KMS-11 (cell line): Measurements from ENCODE around the gene ARHGAP22.

Experiments
- H2AFZ ChIP-seq: fragments of 200-600 bp; sonication (generic); 2 replicates; pipeline ENCODE4 v1.6.1; 2016; ENCODE audit warnings: antibody characterized with exemption, mixed run types, low read depth
- H3K27ac ChIP-seq: fragments of 200-600 bp; sonication (generic); 2 replicates; pipeline ENCODE4 v1.6.1; 2016; ENCODE audit warnings: mild to moderate bottlenecking, mixed run types
- H3K27me3 ChIP-seq: fragments of 200-600 bp; sonication (generic); 2 replicates; pipeline ENCODE4 v1.6.1; 2017; ENCODE audit warnings: mild to moderate bottlenecking, low read depth, mixed run types, moderate library complexity; ENCODE audit not compliant: insufficient read depth
- H3K36me3 ChIP-seq: fragments of 200-600 bp; sonication (generic); 2 replicates; pipeline ENCODE4 v1.6.1; 2017; ENCODE audit warnings: mild to moderate bottlenecking, mixed run types; ENCODE audit not compliant: insufficient read depth
- H3K4me1 ChIP-seq: fragments of 200-600 bp; sonication (generic); 2 replicates; pipeline ENCODE4 v1.6.1; 2016; ENCODE audit warnings: mild to moderate bottlenecking, low read depth, mixed run types; ENCODE audit not compliant: poor library complexity, severe bottlenecking
- H3K4me2 ChIP-seq: fragments of 200-600 bp; sonication (generic); 2 replicates; pipeline ENCODE4 v1.7.0; 2016; ENCODE audit warnings: mild to moderate bottlenecking, mixed run types
- H3K4me3 ChIP-seq: fragments of 200-600 bp; sonication (generic); IDR thresholded peaks from 2 replicates; pipeline ENCODE4 v1.6.1; 2017; ENCODE audit warnings: low read depth, low read length, mixed read lengths; ENCODE audit not compliant: insufficient read depth
- H3K79me2 ChIP-seq: fragments of 200-600 bp; sonication (generic); 2 replicates; pipeline ENCODE4 v1.6.1; 2016; ENCODE audit warnings: low read depth, mixed run types; ENCODE audit not compliant: insufficient read depth
- H3K9ac ChIP-seq: fragments of 200-600 bp; sonication (generic); 2 replicates; pipeline ENCODE4 v1.6.1; 2016; ENCODE audit warnings: mild to moderate bottlenecking, mixed run types
- H4K20me1 ChIP-seq: fragments of 200-600 bp; sonication (generic); 2 replicates; pipeline ENCODE4 v1.6.1; 2016; ENCODE audit warnings: mild to moderate bottlenecking, mixed run types; ENCODE audit not compliant: insufficient read depth
- CTCF ChIP-seq: fragments of 200-600 bp; sonication (generic); conservative IDR thresholded peaks from 2 replicates; pipeline ENCODE4 v1.6.1; 2017; ENCODE audit warnings: low read depth, mild to moderate bottlenecking, antibody characterized with exemption, low read length, moderate library complexity, mixed read lengths

ARHGAP22 gene

DNA sequence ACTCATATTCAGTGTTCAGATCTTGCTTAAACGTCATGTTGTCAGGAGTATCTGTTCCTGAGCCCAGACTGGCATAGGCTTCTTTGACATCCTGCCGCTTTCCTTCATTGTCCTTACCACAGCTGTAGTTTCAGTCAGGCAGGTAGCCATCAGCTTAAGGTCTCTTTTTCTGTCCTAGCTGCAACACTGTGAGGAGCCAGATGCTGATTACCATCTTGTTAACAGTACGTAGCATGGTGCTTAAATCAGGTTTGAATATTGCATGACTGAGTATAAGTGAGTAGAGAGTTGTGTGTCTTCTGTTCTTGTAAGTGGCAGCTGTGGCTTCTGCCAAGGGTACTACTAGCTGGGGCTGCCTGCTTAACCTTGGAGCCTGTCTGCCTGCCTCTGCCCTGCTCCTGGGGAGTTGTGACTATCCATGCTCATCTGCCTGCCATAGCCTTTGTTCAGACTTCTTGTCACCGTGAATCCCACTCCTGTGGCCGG, 205.8 kb downstream of the ARHGAP22 start:
- Histone ChIP-seq H3K79me2 (no peaks in the 10 kb centered on the region), H2AFZ (no peak overlapping the region), H3K27me3 (no peaks in the 10 kb centered on the region), H3K4me1 (peaks cover 9% of the 10 kb centered on the region), H3K9ac (no peak overlapping the region), H3K27ac (no peak overlapping the region), H3K4me3 (no peak overlapping the region), H3K4me2 (no peak overlapping the region), H4K20me1 (no peaks in the 10 kb centered on the region), H3K36me3 (no peaks in the 10 kb centered on the region)
- no peak for TF ChIP-seq CTCF

DNA sequence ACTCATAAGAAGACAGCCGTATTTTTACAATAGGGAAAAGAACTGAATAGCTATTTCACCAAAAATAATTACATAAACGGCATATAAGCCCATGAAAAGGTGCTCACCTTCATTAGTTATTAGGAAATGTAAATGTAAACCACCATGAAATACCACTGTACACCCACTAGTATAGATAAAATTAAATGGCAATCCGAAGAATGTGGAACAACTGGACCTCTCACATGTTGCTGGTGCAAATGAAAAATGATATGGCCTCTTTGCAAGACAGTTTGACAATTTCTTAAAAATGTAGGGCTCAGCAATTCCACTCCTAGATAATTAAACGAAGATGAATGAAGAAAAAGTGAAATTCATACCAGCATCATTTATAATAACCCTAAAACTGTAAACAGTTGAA, 206.6 kb downstream of the ARHGAP22 start:
- TF ChIP-seq CTCF = no peak
- Histone ChIP-seq H4K20me1 (no peaks in the 10 kb centered on the region), H3K79me2 (no peaks in the 10 kb centered on the region)

More for the DNA sequence above, 206.6 kb downstream of the ARHGAP22 start:
- Histone ChIP-seq H3K4me3 (no peak overlapping the region), H3K4me1 (peaks cover 9% of the 10 kb centered on the region), H3K27ac (no peak overlapping the region), H3K27me3 (no peaks in the 10 kb centered on the region), H3K4me2 (no peak overlapping the region), H3K36me3 (no peaks in the 10 kb centered on the region), H2AFZ (no peak overlapping the region), H3K9ac (no peak overlapping the region)
